ENCODE measurements around the gene ANGPT4. TPM values are rescaled to one million over a fixed set of nuclear protein-coding genes. Genes with fewer than 3 reads are reported as not detected.

The ANGPT4 gene
- total and polyA plus RNA-seq, 2 of the 13 experiments (the other 11 are each of a cell fraction or from before 2014, with no cell fraction given) = not detected

DNA sequence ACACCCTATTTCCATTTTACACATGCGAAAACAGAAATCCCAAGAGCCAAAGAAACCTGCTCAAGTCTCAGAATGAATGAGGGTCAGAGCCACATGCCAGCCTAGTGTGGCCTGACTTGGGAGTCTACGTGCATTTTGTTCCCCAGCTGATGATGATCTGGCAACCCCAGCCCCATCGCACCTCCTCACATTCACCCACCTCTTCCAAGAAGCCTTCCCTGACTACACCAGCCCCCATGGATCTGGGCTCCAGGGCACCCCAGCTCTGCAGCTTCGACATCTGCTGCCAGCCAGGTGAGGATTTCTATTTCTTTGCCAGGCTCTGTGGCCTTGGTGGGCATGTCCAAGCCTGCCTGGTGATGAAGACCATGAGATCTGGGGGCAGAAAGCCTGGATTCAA lies 41.0 kb downstream of the ANGPT4 start:
- in situ Hi-C loops (cut with HindIII; ENCODE audit: extremely low pct_ligation_motif_present, low pct_unique_long_range_greater_than_20kb) (no loop called here), intact Hi-C loops (cut with micrococcal nuclease; ENCODE audit: unreplicated experiment) (loop anchor here (5.0 kb wide), 1 partner anchor 198 kb away; the partner anchor contains the start of gene SCRT2)
- H4K20me1 ChIP-seq (ENCODE audit: insufficient read depth, low read length) = no peaks in the 10 kb centered on the region; the same call in 1 of the 2 replicates
- ATAC-seq (no peak), FAIRE-seq (no peak), DNase-seq (ENCODE audit: low spot score) (no peak)
- CTCF ChIA-PET (ENCODE audit: low intra/inter-chr PET ratio, low total read pairs) = no interaction called here
- H3K36me3 ChIP-seq (replicated peaks in 1 of 2; ENCODE audit: control insufficient read depth in 1 of 2, insufficient read depth in 2 of 2, low read length in 2 of 2) = no peaks in the 10 kb centered on the region
- no peak overlapping the region for H3K4me3 ChIP-seq (replicated peaks in 1 of 3; ENCODE audit: insufficient read depth in 1 of 3, low read depth in 2 of 3, low read length in 3 of 3)
- TF ChIP-seq DNMT1 (CRISPR knock-in tag; IDR thresholded peaks at IDR 0.05) = no peak
- no peak for TF ChIP-seq ZBTB1 (CRISPR knock-in tag; IDR thresholded peaks at IDR 0.05; ENCODE audit: borderline replicate concordance)
- TF ChIP-seq TCF7L2 (IDR thresholded peaks at IDR 0.05; ENCODE audit: low read depth, low read length) = no peak
- TF ChIP-seq, protein P1, sequence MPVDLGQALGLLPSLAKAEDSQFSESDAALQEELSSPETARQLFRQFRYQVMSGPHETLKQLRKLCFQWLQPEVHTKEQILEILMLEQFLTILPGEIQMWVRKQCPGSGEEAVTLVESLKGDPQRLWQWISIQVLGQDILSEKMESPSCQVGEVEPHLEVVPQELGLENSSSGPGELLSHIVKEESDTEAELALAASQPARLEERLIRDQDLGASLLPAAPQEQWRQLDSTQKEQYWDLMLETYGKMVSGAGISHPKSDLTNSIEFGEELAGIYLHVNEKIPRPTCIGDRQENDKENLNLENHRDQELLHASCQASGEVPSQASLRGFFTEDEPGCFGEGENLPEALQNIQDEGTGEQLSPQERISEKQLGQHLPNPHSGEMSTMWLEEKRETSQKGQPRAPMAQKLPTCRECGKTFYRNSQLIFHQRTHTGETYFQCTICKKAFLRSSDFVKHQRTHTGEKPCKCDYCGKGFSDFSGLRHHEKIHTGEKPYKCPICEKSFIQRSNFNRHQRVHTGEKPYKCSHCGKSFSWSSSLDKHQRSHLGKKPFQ (CRISPR knock-in tag; IDR thresholded peaks at IDR 0.05; ENCODE audit: insufficient replicate concordance) = no peak
- no peak for TF ChIP-seq TBX3 (IDR thresholded peaks at IDR 0.05; ENCODE audit: borderline replicate concordance)
- TF ChIP-seq RFXANK (CRISPR knock-in tag; IDR thresholded peaks at IDR 0.05) = no peak
- TF ChIP-seq KLF6 (CRISPR knock-in tag; IDR thresholded peaks at IDR 0.05) = no peak
- TF ChIP-seq ONECUT2 (CRISPR knock-in tag; IDR thresholded peaks at IDR 0.05) = no peak
- POLR2A ChIA-PET = no interaction called here
- H3K27me3 ChIP-seq (ENCODE audit: control insufficient read depth in 1 of 2, insufficient read depth in 2 of 2, low read length in 2 of 2) = no peaks in the 10 kb centered on the region
- BruUV-seq (replicated peaks) = no TSS peak
- no peaks in the 10 kb centered on the region for H3K4me1 ChIP-seq (ENCODE audit: insufficient read depth, low read length)
- H3K27ac ChIP-seq (ENCODE audit: extremely low read length, insufficient read depth, low read length) = no peak overlapping the region
- H3K9me3 ChIP-seq (ENCODE audit: low read length) = no peaks in the 10 kb centered on the region
- WGBS (ENCODE audit: low lambda C conversion rate) = 17% methylated on average over 4 of the region's 4 CpGs
- H3K9ac ChIP-seq (ENCODE audit: insufficient read depth, low read depth, low read length) = no peak overlapping the region
- H2AFZ ChIP-seq (ENCODE audit: low read length) = no peak overlapping the region
- H3K79me2 ChIP-seq (ENCODE audit: insufficient read depth, low read length) = no peaks in the 10 kb centered on the region
- H3K4me2 ChIP-seq (ENCODE audit: low read depth, low read length) = no peak overlapping the region
